Naive B cell (primary cell): ENCODE measurements around the gene DGAT2. TPM values are rescaled to one million over a fixed set of nuclear protein-coding genes. Genes with fewer than 3 reads are reported as not detected.
A peak's percentile ranks its signal among the peaks of the same experiment; 100 is the strongest.

Source experiments
- ATAC-seq, 2 donors: fragments of 150-1000 bp; cut with Tn5 transposase; 2 replicates each; pipeline ENCODE4 v1.10.0; 2021; ENCODE audit warnings: low read depth in 2 of 2, mild to moderate bottlenecking in 2 of 2, moderate library complexity in 2 of 2
- DNase-seq: peaks from one replicate; pipeline ENCODE4 v3.0.0; 2022
- H3K27ac Mint-ChIP-seq, 6 donors: one replicate each; pipeline ENCODE4 v1.8.0; 2020 to 2022; ENCODE audit warnings: mild to moderate bottlenecking in 6 of 6, mixed read lengths in 6 of 6, moderate library complexity in 5 of 6, inconsistent platforms in 2 of 6
- H3K27me3 Mint-ChIP-seq, 3 donors: one replicate each; pipeline ENCODE4 v1.8.0; 2021 to 2022; ENCODE audit warnings: mixed read lengths in 3 of 3, mild to moderate bottlenecking in 1 of 3
- H3K36me3 Mint-ChIP-seq, 2 donors: one replicate each; pipeline ENCODE4 v1.8.0; 2020 to 2022; ENCODE audit warnings: mixed read lengths in 2 of 2, inconsistent platforms in 1 of 2, mild to moderate bottlenecking in 1 of 2
- H3K4me1 Mint-ChIP-seq, 3 donors: one replicate each; pipeline ENCODE4 v1.8.0; 2020 to 2022; ENCODE audit warnings: mixed read lengths in 3 of 3, inconsistent platforms in 1 of 3, mild to moderate bottlenecking in 1 of 3, moderate library complexity in 1 of 3
- H3K4me3 Mint-ChIP-seq, 8 donors: one replicate each; pipeline ENCODE4 v1.8.0; 2020 to 2022; ENCODE audit warnings: mild to moderate bottlenecking in 8 of 8, mixed read lengths in 8 of 8, moderate library complexity in 8 of 8, inconsistent platforms in 2 of 8
- H3K9me3 Mint-ChIP-seq, 7 donors: one replicate each; pipeline ENCODE4 v1.8.0; 2020 to 2022; ENCODE audit warnings: mixed read lengths in 7 of 7, mild to moderate bottlenecking in 5 of 7, inconsistent platforms in 2 of 7, moderate library complexity in 1 of 7
- polyA plus RNA-seq, 6 donors: library from polyadenylated mRNA; unstranded; fragments of 300-500 nt; fragmentation: Illumina TruSeq; gene quantifications; one replicate each; pipeline ENCODE4 v1.2.3, GENCODE V29; 2021; ENCODE audit warnings: low read depth in 6 of 6

Gene DGAT2
- polyA plus RNA-seq, 6 donors from 2014 or later, result 3.1 to 14.6 (median 7.6) TPM

- Mint-ChIP-seq H3K4me1 (peaks cover 21 to 32% (median 26%) of the 10 kb centered on the region in 3 donors), H3K36me3 (no peaks in the 10 kb centered on the region), H3K27ac (peak within 1 kb of the TSS in 5 of 6 donors; percentile 89 to 99 (median 98)), H3K27me3 (no peaks in the 10 kb centered on the region), H3K4me3 (peak within 1 kb of the TSS in 1 of 8 donors; percentile 98), H3K9me3 (peaks cover 0 to 1% (median 0%) of the 10 kb centered on the region in 7 donors)
- DNase-seq (peak; percentile 100), ATAC-seq (peak; percentile 78 to 81)
Measured at GRCh38 chr11:75814677-75815344, 46.2 kb downstream of the DGAT2 start, which contains the start of gene UVRAG. TSS of gene UVRAG (plus strand) at chr11:75815210. CDS start at chr11:75815408, 198 bp downstream.

- peak; percentile 65 for DNase-seq
- Mint-ChIP-seq H3K4me3 (peak overlapping the region in 1 of 8 donors; percentile 98), H3K9me3 (peaks cover 0 to 1% (median 0%) of the 10 kb centered on the region in 7 donors), H3K27me3 (no peaks in the 10 kb centered on the region), H3K4me1 (peaks cover 20 to 32% (median 28%) of the 10 kb centered on the region in 3 donors), H3K36me3 (no peaks in the 10 kb centered on the region), H3K27ac (peak overlapping the region in 5 of 6 donors; percentile 89 to 99 (median 98))
- ATAC-seq, result peak; percentile 6 to 10
Measured at GRCh38 chr11:75815345-75816168, 47.0 kb downstream of the DGAT2 start.

GRCh38 chr11:75816561-75817239 lies 48.1 kb downstream of the DGAT2 start:
- Mint-ChIP-seq H3K27me3 (no peaks in the 10 kb centered on the region), H3K4me1 (peaks cover 22 to 44% (median 40%) of the 10 kb centered on the region in 3 donors), H3K36me3 (peaks cover 0 to 7% of the 10 kb centered on the region in 2 donors), H3K27ac (no peak overlapping the region), H3K9me3 (peaks cover 0 to 1% (median 0%) of the 10 kb centered on the region in 7 donors), H3K4me3 (no peak overlapping the region)
- ATAC-seq, result no peak
- DNase-seq, result no peak

GRCh38 chr11:75820645-75821044 lies 52.1 kb downstream of the DGAT2 start:
- peaks cover 31 to 61% (median 52%) of the 10 kb centered on the region in 3 donors for H3K4me1 Mint-ChIP-seq
- H3K4me3 Mint-ChIP-seq, result peak overlapping the region in 6 of 8 donors; percentile 44 to 83 (median 66)
- peak overlapping the region in 3 of 6 donors; percentile 44 to 95 (median 94) for H3K27ac Mint-ChIP-seq

GRCh38 chr11:75821202-75821601 lies 52.6 kb downstream of the DGAT2 start:
- Mint-ChIP-seq H3K36me3 (peaks cover 0 to 17% of the 10 kb centered on the region in 2 donors), H3K27me3 (no peaks in the 10 kb centered on the region), H3K27ac (peak overlapping the region in 5 of 6 donors; percentile 77 to 95 (median 87)), H3K9me3 (peaks cover 0 to 4% (median 0%) of the 10 kb centered on the region in 7 donors), H3K4me3 (peak overlapping the region; percentile 44 to 88 (median 63)), H3K4me1 (peaks cover 32 to 66% (median 58%) of the 10 kb centered on the region in 3 donors)
- DNase-seq (no peak), ATAC-seq (no peak)

More at GRCh38 chr11:75820645-75821044, 52.1 kb downstream of the DGAT2 start:
- H3K36me3 Mint-ChIP-seq, result peaks cover 0 to 17% of the 10 kb centered on the region in 2 donors
- H3K9me3 Mint-ChIP-seq, result peaks cover 0 to 4% (median 0%) of the 10 kb centered on the region in 7 donors
- DNase-seq, result no peak
- H3K27me3 Mint-ChIP-seq, result no peaks in the 10 kb centered on the region
- ATAC-seq, result no peak

GRCh38 chr11:75822541-75822940 lies 54.0 kb downstream of the DGAT2 start:
- peak overlapping the region; percentile 91 to 99 (median 95) for H3K27ac Mint-ChIP-seq
- no peaks in the 10 kb centered on the region for H3K27me3 Mint-ChIP-seq
- H3K4me3 Mint-ChIP-seq, result peak overlapping the region; percentile 44 to 89 (median 83)
- peaks cover 0 to 21% of the 10 kb centered on the region in 2 donors for H3K36me3 Mint-ChIP-seq
- peaks cover 0 to 4% (median 0%) of the 10 kb centered on the region in 7 donors for H3K9me3 Mint-ChIP-seq
- H3K4me1 Mint-ChIP-seq, result peaks cover 40 to 80% (median 70%) of the 10 kb centered on the region in 3 donors
- peak; percentile 24 to 35 for ATAC-seq
- no peak for DNase-seq

GRCh38 chr11:75823415-75823814 lies 54.8 kb downstream of the DGAT2 start:
- Mint-ChIP-seq H3K4me3 (peak overlapping the region in 7 of 8 donors; percentile 32 to 89 (median 83)), H3K27me3 (no peaks in the 10 kb centered on the region), H3K9me3 (peaks cover 0 to 4% (median 0%) of the 10 kb centered on the region in 7 donors), H3K4me1 (peaks cover 44 to 84% (median 65%) of the 10 kb centered on the region in 3 donors), H3K27ac (peak overlapping the region; percentile 69 to 99 (median 95)), H3K36me3 (peaks cover 0 to 21% of the 10 kb centered on the region in 2 donors)
- no peak for DNase-seq
- no peak for ATAC-seq

- H3K9me3 Mint-ChIP-seq, result peaks cover 0 to 4% (median 0%) of the 10 kb centered on the region in 7 donors
- no peak for ATAC-seq
- no peaks in the 10 kb centered on the region for H3K27me3 Mint-ChIP-seq
- H3K4me1 Mint-ChIP-seq, result peaks cover 40 to 87% (median 60%) of the 10 kb centered on the region in 3 donors
- peak overlapping the region; percentile 94 to 99 (median 96) for H3K27ac Mint-ChIP-seq
- DNase-seq, result no peak
- H3K4me3 Mint-ChIP-seq, result peak overlapping the region; percentile 58 to 91 (median 81)
- peaks cover 0 to 21% of the 10 kb centered on the region in 2 donors for H3K36me3 Mint-ChIP-seq
Measured at GRCh38 chr11:75823946-75824345, 55.4 kb downstream of the DGAT2 start.

- H3K27me3 Mint-ChIP-seq, result no peaks in the 10 kb centered on the region
- ATAC-seq, result no peak
- peaks cover 0 to 4% (median 0%) of the 10 kb centered on the region in 7 donors for H3K9me3 Mint-ChIP-seq
- peak overlapping the region; percentile 58 to 91 (median 78) for H3K4me3 Mint-ChIP-seq
- peak overlapping the region; percentile 92 to 97 (median 95) for H3K27ac Mint-ChIP-seq
- H3K36me3 Mint-ChIP-seq, result peaks cover 0 to 15% of the 10 kb centered on the region in 2 donors
- H3K4me1 Mint-ChIP-seq, result peaks cover 41 to 93% (median 64%) of the 10 kb centered on the region in 3 donors
- no peak for DNase-seq
Measured at GRCh38 chr11:75826461-75827230, 58.1 kb downstream of the DGAT2 start.

- no peak for ATAC-seq
- H3K27ac Mint-ChIP-seq, result peak overlapping the region in 5 of 6 donors; percentile 83 to 97 (median 94)
- peaks cover 40 to 93% (median 64%) of the 10 kb centered on the region in 3 donors for H3K4me1 Mint-ChIP-seq
- H3K27me3 Mint-ChIP-seq, result no peaks in the 10 kb centered on the region
- no peaks in the 10 kb centered on the region for H3K9me3 Mint-ChIP-seq
- no peak for DNase-seq
- peak overlapping the region; percentile 5 to 91 (median 60) for H3K4me3 Mint-ChIP-seq
- H3K36me3 Mint-ChIP-seq, result peaks cover 0 to 15% of the 10 kb centered on the region in 2 donors
Measured at GRCh38 chr11:75827562-75827961, 59.0 kb downstream of the DGAT2 start.

GRCh38 chr11:75831915-75832502 lies 63.4 kb downstream of the DGAT2 start:
- DNase-seq, result no peak
- peaks cover 60 to 89% (median 79%) of the 10 kb centered on the region in 3 donors for H3K4me1 Mint-ChIP-seq
- no peaks in the 10 kb centered on the region for H3K27me3 Mint-ChIP-seq
- ATAC-seq, result no peak
- H3K36me3 Mint-ChIP-seq, result no peaks in the 10 kb centered on the region
- H3K4me3 Mint-ChIP-seq, result peak overlapping the region in 1 of 8 donors; percentile 22
- H3K9me3 Mint-ChIP-seq, result no peaks in the 10 kb centered on the region
- peak overlapping the region in 3 of 6 donors; percentile 21 to 50 (median 47) for H3K27ac Mint-ChIP-seq
